Mesendoderm (in vitro differentiated cells): ENCODE data around the gene CHD2.

Source experiments
- DNase-seq: peaks from one replicate; pipeline ENCODE4 v3.0.0; 2013
- H2AK5ac ChIP-seq: 2 replicates; pipeline ENCODE4 v1.6.1; 2013; ENCODE audit warnings: low read length, inconsistent platforms
- H2BK120ac ChIP-seq: 2 replicates; pipeline ENCODE4 v1.6.1; 2013; ENCODE audit warnings: low read depth, mild to moderate bottlenecking, low read length, moderate library complexity, mixed read lengths
- H2BK15ac ChIP-seq: replicated peaks from 2 replicates; pipeline ENCODE4 v1.6.1; 2013; ENCODE audit warnings: low read depth, mild to moderate bottlenecking, moderate library complexity
- H2BK5ac ChIP-seq: 2 replicates; pipeline ENCODE4 v1.6.1; 2013; ENCODE audit warnings: low read length, inconsistent platforms
- H3K18ac ChIP-seq: 2 replicates; pipeline ENCODE4 v1.6.1; 2013; ENCODE audit warnings: mild to moderate bottlenecking, low read length, mixed read lengths
- H3K23ac ChIP-seq: one replicate; pipeline ENCODE4 v1.6.1; 2013; ENCODE audit warnings: low read length
- H3K27ac ChIP-seq: 2 replicates; pipeline ENCODE4 v1.5.1; 2013; ENCODE audit warnings: low read depth, mild to moderate bottlenecking, inconsistent platforms, low read length, moderate library complexity
- H3K27me3 ChIP-seq: 2 replicates; pipeline ENCODE4 v1.6.1; 2013; ENCODE audit warnings: low read length, control low read depth, mild to moderate bottlenecking, inconsistent platforms; ENCODE audit not compliant: insufficient read depth, poor library complexity
- H3K36me3 ChIP-seq: 2 replicates; pipeline ENCODE4 v1.6.1; 2013; ENCODE audit warnings: low read length, inconsistent platforms; ENCODE audit not compliant: control insufficient read depth, insufficient read depth
- H3K4ac ChIP-seq: one replicate; pipeline ENCODE4 v1.6.1; 2013; ENCODE audit warnings: low read depth, mild to moderate bottlenecking, low read length, moderate library complexity
- H3K4me1 ChIP-seq: 2 replicates; pipeline ENCODE4 v1.6.1; 2013; ENCODE audit warnings: low read depth, low read length, inconsistent platforms; ENCODE audit not compliant: control insufficient read depth
- H3K4me2 ChIP-seq: 2 replicates; pipeline ENCODE4 v1.6.1; 2013; ENCODE audit warnings: low read length
- H3K4me3 ChIP-seq: 2 replicates; pipeline ENCODE4 v1.5.1; 2013; ENCODE audit warnings: mild to moderate bottlenecking, low read length
- H3K56ac ChIP-seq: one replicate; pipeline ENCODE4 v1.6.1; 2013; ENCODE audit warnings: low read length
- H3K79me1 ChIP-seq: 2 replicates; pipeline ENCODE4 v1.6.1; 2013; ENCODE audit warnings: low read length, inconsistent platforms
- H3K79me2 ChIP-seq: 2 replicates; pipeline ENCODE4 v1.6.1; 2013; ENCODE audit warnings: mild to moderate bottlenecking, low read length; ENCODE audit not compliant: control insufficient read depth, insufficient read depth
- H3K9ac ChIP-seq: 2 replicates; pipeline ENCODE4 v1.6.1; 2013; ENCODE audit warnings: low read length, inconsistent platforms
- H4K5ac ChIP-seq: one replicate; pipeline ENCODE4 v1.6.1; 2013; ENCODE audit warnings: low read length
- H4K8ac ChIP-seq: one replicate; pipeline ENCODE4 v1.6.1; 2013; ENCODE audit warnings: low read depth, mild to moderate bottlenecking, control low read depth, low read length, moderate library complexity
- WGBS: extraction: QIAGEN DNeasy Blood & Tissue Kit; methylation state at CpG from one replicate; pipeline ENCODE4 v1.1.7; 2013; ENCODE audit warnings: low lambda C conversion rate, missing lambda C conversion rate; ENCODE audit not compliant: insufficient coverage; ENCODE audit errors: extremely low coverage; 5-methylcytosine and 5-hydroxymethylcytosine counted together

Gene CHD2

GRCh38 chr15:93063262-93063671, 163.1 kb downstream of the CHD2 start:
- no CpG with 5 or more reads among the region's 8 CpGs for WGBS
- H3K56ac ChIP-seq, result no peak overlapping the region
- no peak overlapping the region for H3K4me3 ChIP-seq
- H2AK5ac ChIP-seq, result no peak overlapping the region
- no peak overlapping the region for H3K4me2 ChIP-seq
- no peak overlapping the region for H2BK120ac ChIP-seq
- no peak overlapping the region for H2BK15ac ChIP-seq
- no peak overlapping the region for H3K18ac ChIP-seq
- H3K9ac ChIP-seq, result no peak overlapping the region
- no peak overlapping the region for H3K4ac ChIP-seq
- H3K27ac ChIP-seq, result no peak overlapping the region
- no peaks in the 10 kb centered on the region for H3K79me2 ChIP-seq
- H4K5ac ChIP-seq, result no peak overlapping the region
- H3K36me3 ChIP-seq, result no peaks in the 10 kb centered on the region
- H3K79me1 ChIP-seq, result no peaks in the 10 kb centered on the region
- no peak overlapping the region for H2BK5ac ChIP-seq
- no peak overlapping the region for H3K23ac ChIP-seq
- H3K4me1 ChIP-seq, result peaks cover 2% of the 10 kb centered on the region
- DNase-seq, result peak; percentile 57
- no peaks in the 10 kb centered on the region for H3K27me3 ChIP-seq
- no peak overlapping the region for H4K8ac ChIP-seq

GRCh38 chr15:93063796-93064690, 163.9 kb downstream of the CHD2 start:
- Histone ChIP-seq H3K4me3 (no peak overlapping the region), H3K4ac (no peak overlapping the region), H3K79me2 (no peaks in the 10 kb centered on the region), H3K23ac (no peak overlapping the region), H3K56ac (no peak overlapping the region), H3K79me1 (no peaks in the 10 kb centered on the region), H2AK5ac (no peak overlapping the region), H3K36me3 (no peaks in the 10 kb centered on the region), H3K4me2 (no peak overlapping the region), H3K18ac (no peak overlapping the region), H4K5ac (no peak overlapping the region), H3K27ac (no peak overlapping the region), H2BK120ac (no peak overlapping the region), H3K27me3 (no peaks in the 10 kb centered on the region), H2BK15ac (no peak overlapping the region), H2BK5ac (no peak overlapping the region), H3K9ac (no peak overlapping the region), H4K8ac (no peak overlapping the region), H3K4me1 (peaks cover 3% of the 10 kb centered on the region)
- no peak for DNase-seq
- WGBS, result no CpG with 5 or more reads among the region's 23 CpGs

GRCh38 chr15:93065641-93066045, 165.5 kb downstream of the CHD2 start:
- H3K27me3 ChIP-seq, result no peaks in the 10 kb centered on the region
- no CpG with 5 or more reads among the region's 23 CpGs for WGBS

DNA sequence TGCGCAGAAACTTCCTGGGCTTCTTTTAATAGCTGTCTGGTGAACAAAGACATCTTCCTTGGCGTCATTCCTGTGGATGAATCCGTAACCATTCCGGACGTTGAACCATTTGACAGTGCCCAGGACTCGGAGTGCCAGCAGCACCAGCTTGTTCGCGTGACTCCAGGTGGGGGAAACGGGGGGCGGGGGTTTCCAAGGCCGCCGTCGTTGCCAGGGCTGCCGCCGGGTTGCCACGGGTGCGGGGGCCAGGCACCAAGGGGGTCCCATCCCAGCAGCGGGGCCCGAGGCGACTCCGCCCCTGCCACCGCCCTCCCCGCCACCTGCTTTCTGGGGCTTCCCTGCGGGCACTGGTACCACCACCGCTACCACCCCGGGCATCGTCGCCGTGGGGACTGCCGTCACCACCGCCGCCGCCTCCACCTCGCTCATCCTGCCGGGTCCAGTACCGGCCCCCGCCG, 166.1 kb downstream of the CHD2 start:
- Histone ChIP-seq H3K4me1 (peaks cover 8% of the 10 kb centered on the region), H3K4ac (no peak overlapping the region), H3K79me1 (peaks cover 1% of the 10 kb centered on the region), H3K27ac (no peak overlapping the region), H3K4me2 (no peak overlapping the region), H3K27me3 (no peaks in the 10 kb centered on the region), H2BK120ac (no peak overlapping the region), H2BK15ac (no peak overlapping the region), H2AK5ac (no peak overlapping the region), H3K23ac (no peak overlapping the region), H4K8ac (no peak overlapping the region), H3K4me3 (no peak overlapping the region), H3K9ac (no peak overlapping the region), H3K36me3 (no peaks in the 10 kb centered on the region), H4K5ac (no peak overlapping the region), H3K56ac (no peak overlapping the region), H2BK5ac (no peak overlapping the region), H3K79me2 (no peaks in the 10 kb centered on the region), H3K18ac (no peak overlapping the region)
- no CpG with 5 or more reads among the region's 38 CpGs for WGBS
- DNase-seq, result no peak

More at GRCh38 chr15:93065641-93066045, 165.5 kb downstream of the CHD2 start:
- no peak overlapping the region for H3K4me3 ChIP-seq
- H4K8ac ChIP-seq, result no peak overlapping the region
- no peak overlapping the region for H3K23ac ChIP-seq
- peaks cover 4% of the 10 kb centered on the region for H3K4me1 ChIP-seq
- no peak overlapping the region for H3K4ac ChIP-seq
- no peak overlapping the region for H2BK15ac ChIP-seq
- H3K27ac ChIP-seq, result no peak overlapping the region
- no peak overlapping the region for H3K4me2 ChIP-seq
- peaks cover 1% of the 10 kb centered on the region for H3K79me1 ChIP-seq
- no peak overlapping the region for H2AK5ac ChIP-seq
- no peak overlapping the region for H3K18ac ChIP-seq
- no peak overlapping the region for H2BK5ac ChIP-seq
- H2BK120ac ChIP-seq, result no peak overlapping the region
- H4K5ac ChIP-seq, result no peak overlapping the region
- no peaks in the 10 kb centered on the region for H3K79me2 ChIP-seq
- H3K56ac ChIP-seq, result no peak overlapping the region
- DNase-seq, result no peak
- H3K36me3 ChIP-seq, result no peaks in the 10 kb centered on the region
- H3K9ac ChIP-seq, result no peak overlapping the region

DNA sequence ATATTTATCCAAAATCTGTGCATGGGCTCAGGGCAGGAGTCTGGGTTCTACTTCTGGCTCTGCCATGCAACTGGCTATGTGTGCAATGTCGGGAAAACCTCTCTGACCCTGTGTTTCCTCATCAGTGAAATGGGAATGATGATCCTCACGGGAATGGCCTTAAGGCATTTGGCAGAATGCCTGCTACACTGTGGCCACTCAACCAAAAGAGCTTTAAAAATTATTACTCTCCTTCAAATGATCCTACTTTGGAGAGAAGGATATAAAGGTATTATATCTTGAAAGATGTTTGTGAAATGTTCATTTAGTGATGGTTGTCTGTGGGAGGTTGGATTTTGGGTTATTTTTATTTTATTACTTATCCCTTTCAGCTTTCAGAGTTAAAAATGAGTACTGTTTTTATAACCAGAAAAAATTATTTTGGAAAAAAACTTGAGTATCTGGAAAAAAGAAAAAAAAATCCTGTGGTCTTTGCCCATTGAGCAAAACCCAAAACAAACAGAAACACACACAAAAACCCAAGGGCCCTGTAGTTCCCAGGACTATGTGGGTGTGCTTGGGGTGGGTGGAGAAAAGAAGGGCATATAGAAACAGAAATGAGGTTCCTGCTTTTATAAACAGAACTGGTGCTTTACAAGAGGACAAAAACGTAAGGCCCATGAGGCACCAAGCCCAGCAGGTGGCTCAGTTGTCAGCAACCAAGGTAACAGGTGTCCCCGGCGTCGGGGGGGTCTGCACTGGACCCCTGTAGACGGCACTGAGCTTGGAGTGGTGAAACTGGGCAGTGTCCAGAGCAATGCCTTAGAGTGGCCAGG, 166.9 kb downstream of the CHD2 start:
- Histone ChIP-seq H2BK5ac (no peak overlapping the region), H3K4me3 (no peak overlapping the region), H3K27me3 (no peaks in the 10 kb centered on the region), H3K4me2 (no peak overlapping the region), H4K5ac (no peak overlapping the region), H3K79me2 (no peaks in the 10 kb centered on the region), H3K56ac (no peak overlapping the region), H3K4ac (no peak overlapping the region), H2BK120ac (no peak overlapping the region), H3K23ac (no peak overlapping the region), H4K8ac (no peak overlapping the region), H3K36me3 (no peaks in the 10 kb centered on the region), H2BK15ac (no peak overlapping the region), H3K9ac (no peak overlapping the region), H3K4me1 (peaks cover 10% of the 10 kb centered on the region), H3K79me1 (peaks cover 1% of the 10 kb centered on the region), H3K27ac (no peak overlapping the region), H2AK5ac (no peak overlapping the region), H3K18ac (no peak overlapping the region)
- WGBS, result no CpG with 5 or more reads among the region's 7 CpGs
- DNase-seq, result no peak
